ENCODE measurements around the gene ATP8B4.

DNA sequence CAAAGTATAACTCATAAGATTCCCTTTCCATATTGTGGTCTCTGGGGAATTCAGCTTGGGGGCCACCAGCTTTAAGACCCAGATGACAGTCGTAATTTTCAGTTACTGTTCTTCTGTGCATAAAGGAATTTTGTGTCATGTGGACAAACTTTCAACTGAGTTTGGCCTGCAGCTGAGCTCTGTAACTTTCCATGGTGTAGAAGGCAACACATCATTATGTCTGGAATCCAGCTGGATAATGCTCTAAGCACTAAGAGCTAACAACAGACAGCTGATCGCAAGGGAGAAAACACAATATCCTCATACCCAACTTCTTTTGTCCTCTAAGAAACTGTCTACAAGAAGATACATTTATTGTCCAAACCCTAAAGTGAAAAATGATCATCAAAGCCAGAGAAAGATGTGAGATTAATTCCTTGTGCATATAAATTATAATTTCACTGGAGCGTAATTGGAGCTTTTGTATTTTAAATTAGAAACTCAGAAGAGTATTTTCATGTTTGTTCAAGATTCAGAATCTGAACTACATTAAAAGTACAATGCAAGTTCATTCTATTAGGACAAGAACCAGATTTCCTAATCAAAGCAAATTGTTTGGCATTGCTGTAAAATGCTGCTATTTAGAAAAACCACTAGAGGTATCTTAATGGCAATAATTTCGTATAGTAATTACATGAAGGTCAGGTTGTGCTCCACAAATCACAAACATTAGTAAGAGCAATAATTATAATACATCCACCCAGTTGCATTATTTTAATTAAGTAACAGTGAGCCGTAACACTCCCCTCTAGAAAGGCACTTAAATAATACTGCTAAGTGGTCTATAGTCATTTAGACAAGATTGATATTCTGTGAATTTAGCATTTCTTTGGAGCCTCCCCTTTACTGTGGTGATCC lies 218.8 kb downstream of the ATP8B4 start:
- TF ChIP-seq, protein P1, sequence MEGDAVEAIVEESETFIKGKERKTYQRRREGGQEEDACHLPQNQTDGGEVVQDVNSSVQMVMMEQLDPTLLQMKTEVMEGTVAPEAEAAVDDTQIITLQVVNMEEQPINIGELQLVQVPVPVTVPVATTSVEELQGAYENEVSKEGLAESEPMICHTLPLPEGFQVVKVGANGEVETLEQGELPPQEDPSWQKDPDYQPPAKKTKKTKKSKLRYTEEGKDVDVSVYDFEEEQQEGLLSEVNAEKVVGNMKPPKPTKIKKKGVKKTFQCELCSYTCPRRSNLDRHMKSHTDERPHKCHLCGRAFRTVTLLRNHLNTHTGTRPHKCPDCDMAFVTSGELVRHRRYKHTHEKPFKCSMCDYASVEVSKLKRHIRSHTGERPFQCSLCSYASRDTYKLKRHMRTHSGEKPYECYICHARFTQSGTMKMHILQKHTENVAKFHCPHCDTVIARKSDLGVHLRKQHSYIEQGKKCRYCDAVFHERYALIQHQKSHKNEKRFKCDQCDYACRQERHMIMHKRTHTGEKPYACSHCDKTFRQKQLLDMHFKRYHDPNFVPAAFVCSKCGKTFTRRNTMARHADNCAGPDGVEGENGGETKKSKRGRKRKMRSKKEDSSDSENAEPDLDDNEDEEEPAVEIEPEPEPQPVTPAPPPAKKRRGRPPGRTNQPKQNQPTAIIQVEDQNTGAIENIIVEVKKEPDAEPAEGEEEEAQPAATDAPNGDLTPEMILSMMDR (IDR thresholded peaks at IDR 0.05 in 8 of 11, conservative IDR thresholded peaks at IDR 0.05 in 3 of 11), result no peak
- TF ChIP-seq POLR2AphosphoS5 (IDR thresholded peaks at IDR 0.05) (no peak), POLR2A (IDR thresholded peaks at IDR 0.05) (no peak)

All from spleen (tissue), 7 donors.